GM21576 (cell line): ENCODE results near the gene FAM13B.
"Not testable (repeated sequence)": the region's sequence is repeated elsewhere in the genome, so short reads cannot be mapped to it uniquely, and the experiment has no call there.

Source experiments
- ATAC-seq: cut with Tn5 transposase; IDR thresholded peaks from one replicate; pipeline ENCODE4 v1.9.1; 2021; ENCODE audit warnings: mild to moderate bottlenecking, moderate library complexity; ENCODE audit not compliant: unreplicated experiment

Gene FAM13B

DNA sequence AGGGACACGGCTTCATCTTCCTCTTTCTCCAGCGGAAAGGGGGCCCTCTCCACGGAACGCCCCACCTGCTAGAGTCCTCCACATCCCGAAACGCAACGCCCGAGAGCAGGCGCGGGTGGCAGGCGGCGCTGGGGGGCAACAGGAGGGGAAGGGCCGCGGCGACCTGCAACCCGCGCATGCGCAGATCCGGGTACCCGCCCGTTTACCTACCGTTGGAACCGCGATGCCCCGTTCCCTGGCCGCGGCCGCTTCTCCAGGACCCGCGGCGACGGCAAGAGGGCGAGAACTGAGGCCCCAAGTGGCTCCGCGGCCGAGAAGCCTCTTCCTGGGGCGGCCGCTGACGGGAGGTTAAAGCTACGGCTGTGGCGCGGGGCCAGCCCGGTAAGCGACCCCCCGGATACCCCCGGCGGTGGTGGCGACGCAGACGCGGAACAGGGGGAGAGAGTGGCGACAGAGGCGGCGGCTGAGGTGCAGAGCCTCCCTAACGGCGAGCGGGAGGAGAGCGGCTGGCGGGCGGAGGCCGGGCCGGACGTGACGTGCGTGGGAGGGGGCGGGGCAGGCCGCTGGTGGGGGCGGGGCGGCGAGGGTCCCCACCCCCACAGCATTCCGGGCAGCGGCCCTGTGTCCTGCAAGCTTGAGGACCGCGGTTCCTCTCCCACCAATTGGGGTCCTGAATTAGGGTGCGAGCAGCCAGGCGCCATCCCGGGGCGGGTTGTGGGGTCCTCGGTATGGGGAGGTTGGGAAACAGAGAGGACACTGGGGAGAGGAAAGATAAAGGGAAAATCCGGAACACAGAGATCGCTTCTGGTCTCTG lies at the start of gene FAM13B:
Gene FAM13B, minus strand, starts transcription at position 508 of the 814 bp plus-strand sequence. CDS start 13,968 bp downstream, outside the sequence.
- ATAC-seq: peak; percentile 54

DNA sequence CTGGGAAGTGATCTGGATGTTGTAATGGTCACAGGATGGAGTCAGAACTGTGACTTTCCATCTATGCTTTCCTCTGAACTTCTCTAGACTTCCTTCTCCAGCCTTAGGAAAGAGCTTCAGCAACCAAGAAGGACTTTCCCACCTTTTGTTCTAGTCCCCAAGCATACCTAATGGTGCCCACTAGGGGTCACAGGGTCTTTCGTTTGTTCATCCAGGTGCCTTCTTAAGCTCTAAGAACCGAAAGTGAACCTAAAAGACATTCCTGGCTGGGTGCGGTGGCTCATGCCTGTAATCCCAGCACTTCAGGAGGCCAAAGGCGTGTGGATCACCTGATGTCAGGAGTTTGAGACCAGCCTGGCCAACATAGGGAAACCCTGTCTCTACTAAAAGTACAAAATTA lies 49.2 kb upstream of the FAM13B start:
- no peak for ATAC-seq

- ATAC-seq: no peak
Measured at GRCh38 chr5:138078006-138078643, 45.2 kb upstream of the FAM13B start.

GRCh38 chr5:138077064-138077696 lies 44.3 kb upstream of the FAM13B start:
- ATAC-seq: no peak

DNA sequence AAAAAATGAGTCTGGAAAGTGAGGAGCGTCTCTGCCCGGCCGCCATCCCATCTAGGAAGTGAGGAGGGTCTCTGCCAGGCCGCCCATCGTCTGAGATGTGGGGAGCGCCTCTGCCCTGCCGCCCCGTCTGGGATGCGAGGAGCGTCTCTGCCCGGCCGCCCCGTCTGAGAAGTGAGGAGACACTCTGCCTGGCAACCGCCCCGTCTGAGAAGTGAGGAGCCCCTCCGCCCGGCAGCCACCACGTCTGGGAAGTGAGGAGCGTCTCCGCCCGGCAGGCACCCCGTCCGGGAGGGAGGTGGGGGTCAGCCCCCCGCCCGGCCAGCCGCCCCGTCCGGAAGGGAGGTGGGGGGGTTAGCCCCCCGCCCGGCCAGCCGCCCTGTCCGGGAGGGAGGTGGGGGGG lies 37.1 kb upstream of the FAM13B start:
- ATAC-seq: not testable (repeated sequence)

DNA sequence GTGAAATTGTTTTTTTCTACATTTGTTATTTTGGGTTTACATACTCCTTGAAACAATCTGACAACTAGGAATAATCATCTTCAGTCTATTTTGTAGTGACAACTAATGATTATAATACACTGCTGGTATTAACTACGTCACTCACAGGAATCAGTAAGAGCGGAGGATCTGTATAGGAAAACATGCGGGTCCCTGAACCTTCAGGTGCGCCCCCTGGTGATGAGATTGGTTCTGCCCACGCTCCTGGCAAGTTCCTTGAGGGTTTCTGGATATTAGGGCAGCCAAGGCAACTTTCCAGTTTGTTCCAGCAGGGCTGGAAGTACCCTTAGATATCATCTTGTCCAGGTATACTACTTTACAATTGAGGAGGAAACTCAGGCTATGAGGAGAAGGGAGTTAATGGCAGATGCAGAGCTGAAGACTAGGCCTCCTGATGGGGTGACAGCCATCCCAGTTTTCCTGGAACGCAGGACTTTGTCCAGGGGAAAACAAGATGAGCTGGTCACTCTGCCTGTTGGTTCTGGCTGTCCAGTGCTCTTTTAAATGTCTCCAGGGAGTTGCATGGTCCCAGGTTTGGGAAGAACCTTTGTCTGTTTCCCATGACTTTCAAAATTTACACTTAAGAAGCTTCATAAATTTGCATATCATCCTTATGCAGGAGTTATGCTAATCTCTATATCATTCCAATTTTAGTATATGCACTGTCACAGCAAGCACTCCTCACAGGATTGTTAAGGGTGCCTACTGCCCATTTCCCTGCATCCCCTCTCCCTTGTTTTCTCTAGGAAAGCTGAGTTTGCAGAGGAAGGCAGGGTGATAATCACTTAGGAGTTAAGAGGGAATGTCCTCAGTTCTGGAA lies 36.1 kb upstream of the FAM13B start:
- no peak for ATAC-seq

DNA sequence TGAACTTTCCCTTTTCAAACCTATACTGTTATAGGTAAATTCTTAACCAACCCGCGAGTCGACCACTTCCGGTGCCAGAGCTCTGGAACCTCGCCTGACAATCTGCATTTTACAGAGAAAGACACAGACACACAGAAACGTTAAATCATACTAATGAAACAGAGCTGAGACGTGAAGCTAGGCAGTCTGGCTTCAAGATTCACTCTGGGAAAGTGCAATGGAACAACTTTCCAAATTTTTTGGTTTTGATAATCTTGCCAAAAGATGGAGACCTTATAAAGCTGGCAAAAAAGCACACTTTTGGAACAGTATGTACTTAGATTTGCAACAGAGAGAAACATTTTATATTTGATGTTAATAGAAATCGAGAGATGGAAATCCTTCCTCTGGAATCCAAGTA lies 35.1 kb upstream of the FAM13B start:
- ATAC-seq: no peak

- ATAC-seq: no peak
Measured at GRCh38 chr5:138065102-138065501, 32.2 kb upstream of the FAM13B start.

DNA sequence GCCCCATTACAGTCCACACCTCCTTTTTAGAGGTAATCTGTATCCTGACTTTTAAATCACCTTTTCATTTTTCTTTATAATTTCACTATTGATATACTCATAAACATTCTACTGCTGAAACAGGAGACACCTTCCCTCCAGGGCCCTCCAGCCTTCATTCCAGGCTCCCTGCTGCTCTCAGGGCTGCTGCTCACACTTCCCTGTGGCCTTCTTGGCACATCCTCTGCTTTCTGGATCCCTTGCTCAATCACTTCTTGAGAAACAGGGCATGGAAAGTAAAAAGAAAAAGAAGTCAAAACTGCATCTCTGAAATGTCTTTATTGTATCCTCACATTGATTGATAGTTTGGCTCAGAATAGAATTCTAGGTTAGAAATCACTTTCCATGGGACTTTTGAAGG lies 31.6 kb upstream of the FAM13B start:
- no peak for ATAC-seq

DNA sequence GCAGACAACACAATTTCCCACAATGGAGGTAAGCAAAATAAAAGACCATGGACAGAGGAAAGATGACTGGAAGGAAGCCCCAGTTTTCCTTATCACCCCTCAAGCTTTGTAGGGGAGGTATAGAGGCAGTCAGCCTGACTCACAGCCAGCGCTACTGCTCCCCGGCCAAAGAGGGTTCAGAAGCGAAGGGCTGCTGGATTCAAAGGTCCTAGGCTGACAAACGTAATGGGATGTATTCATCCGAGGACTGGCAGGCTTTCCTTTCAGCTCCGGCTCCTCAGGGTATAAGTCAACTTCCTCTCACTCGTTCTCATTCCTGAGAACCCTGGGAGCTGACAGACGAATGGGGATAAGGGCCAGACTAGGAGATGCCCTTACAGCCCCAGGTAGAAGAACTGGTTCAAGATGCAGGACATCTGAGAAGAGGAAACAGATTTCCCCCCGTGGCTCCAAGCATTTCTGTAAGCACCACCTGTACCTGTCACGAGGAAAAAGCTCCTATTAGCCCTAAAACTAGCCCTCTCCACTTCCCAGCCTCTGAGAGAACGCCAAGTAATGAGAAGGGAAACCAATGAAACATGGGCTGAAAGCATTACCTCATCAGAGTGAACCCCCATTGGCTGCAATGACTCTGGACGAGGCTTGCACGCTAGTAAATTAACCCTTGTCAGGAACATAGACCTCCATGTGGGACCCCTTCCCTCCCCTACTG lies 22.1 kb upstream of the FAM13B start:
- no peak for ATAC-seq

GRCh38 chr5:138054206-138054605 lies 21.3 kb upstream of the FAM13B start:
- no peak for ATAC-seq

DNA sequence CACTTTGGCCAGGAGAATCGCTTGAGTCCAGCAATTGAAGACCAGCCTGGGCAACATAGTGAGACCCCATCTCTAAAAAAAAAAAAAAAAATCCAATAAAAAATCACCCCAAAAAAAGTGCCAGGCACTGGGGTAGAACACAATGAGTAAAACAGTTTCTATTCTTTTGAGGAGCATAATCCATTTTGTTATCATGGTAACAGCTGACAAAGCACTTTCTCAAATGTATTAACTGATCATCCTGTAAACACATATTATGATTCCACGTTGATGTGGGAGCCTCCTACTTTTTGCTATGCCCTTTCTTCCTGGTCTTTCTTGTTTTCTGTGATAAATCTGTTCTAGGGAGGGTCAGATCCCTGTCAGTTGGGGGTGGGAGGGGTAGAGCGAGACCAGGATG lies 20.7 kb upstream of the FAM13B start:
- ATAC-seq: no peak

GRCh38 chr5:138052718-138053117 lies 19.8 kb upstream of the FAM13B start:
- not testable (repeated sequence) for ATAC-seq

DNA sequence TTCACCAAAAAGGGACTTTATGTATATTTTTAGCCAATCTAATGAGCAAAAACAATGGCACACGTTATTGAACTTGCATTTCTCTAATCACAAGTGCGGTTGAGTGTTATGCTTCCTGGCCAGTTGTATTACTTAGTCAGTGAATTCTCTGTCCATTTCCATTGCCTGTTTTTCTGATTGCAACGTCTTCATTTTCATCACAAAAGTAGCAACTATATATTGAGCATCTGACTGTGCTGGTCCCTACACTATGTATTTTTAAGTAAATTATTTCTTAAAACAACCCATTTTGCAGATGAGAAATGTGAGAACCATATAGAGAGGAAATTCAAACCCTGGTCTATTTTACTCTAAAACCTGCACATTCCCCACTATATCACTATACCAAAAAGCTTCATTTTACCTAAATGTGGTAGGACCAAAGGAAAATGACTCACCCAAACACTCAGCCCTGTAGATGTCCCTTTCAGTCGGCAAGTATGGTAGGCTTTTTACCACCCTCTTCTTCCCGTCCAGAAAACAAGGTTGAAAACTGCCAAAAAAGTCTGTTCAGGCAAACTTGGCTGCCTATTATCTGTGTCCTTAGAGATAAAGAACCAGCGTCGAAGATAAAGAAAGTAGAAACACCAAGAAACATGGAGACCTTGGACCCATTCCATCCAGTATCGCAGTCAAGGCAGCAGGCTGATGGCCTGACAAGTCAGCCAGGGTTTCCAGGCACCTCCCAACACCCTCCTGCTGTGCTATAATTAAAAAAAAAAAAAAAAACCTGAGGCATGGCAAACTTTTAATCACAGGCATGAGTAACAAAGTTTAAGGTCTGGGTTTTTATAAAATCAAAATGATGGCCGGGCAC lies 18.8 kb upstream of the FAM13B start:
- ATAC-seq: no peak

GRCh38 chr5:138045283-138045682 lies 12.4 kb upstream of the FAM13B start:
- ATAC-seq: not testable (repeated sequence)

- no peak for ATAC-seq
Measured at GRCh38 chr5:138038826-138039225, 5.9 kb upstream of the FAM13B start.

GRCh38 chr5:138037907-138038633 lies 5.2 kb upstream of the FAM13B start:
- no peak for ATAC-seq

DNA sequence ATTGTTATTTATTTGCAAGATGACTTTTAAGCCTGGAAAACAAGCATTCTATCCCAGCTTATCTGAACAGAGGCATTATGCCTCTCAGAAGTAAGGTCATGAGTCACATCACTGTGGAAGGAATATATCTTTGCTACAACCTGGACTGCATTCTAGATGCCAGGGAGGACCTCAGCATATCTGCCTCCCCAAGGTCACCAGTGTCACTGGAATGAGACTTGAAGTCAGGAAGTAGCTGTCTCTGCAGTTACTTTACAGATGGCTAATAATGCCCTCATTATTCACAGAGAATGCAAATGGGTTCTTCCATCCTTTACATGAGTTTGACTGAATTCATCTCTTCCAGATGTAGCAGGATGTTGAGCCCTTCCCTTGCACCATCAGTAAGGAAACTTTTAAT lies 4.4 kb upstream of the FAM13B start:
- ATAC-seq: no peak
